Measurements from ENCODE around the gene CAV1.

Gene CAV1

GRCh38 chr7:116525913-116526861 lies 1.4 kb downstream of the CAV1 start:
- peak; percentile 98 for TF ChIP-seq CTCF (conservative IDR thresholded peaks at IDR 0.05)
- TF ChIP-seq ZFX (IDR thresholded peaks at IDR 0.05) = no peak

GRCh38 chr7:116526897-116527296 lies 2.1 kb downstream of the CAV1 start:
- no peak for TF ChIP-seq ZFX (IDR thresholded peaks at IDR 0.05)
- TF ChIP-seq CTCF (conservative IDR thresholded peaks at IDR 0.05) = no peak
- H3K27ac ChIP-seq = no peak overlapping the region

More at GRCh38 chr7:116525913-116526861, 1.4 kb downstream of the CAV1 start:
- H3K27ac ChIP-seq = no peak overlapping the region

- no peak overlapping the region for H3K27ac ChIP-seq
- TF ChIP-seq CTCF (conservative IDR thresholded peaks at IDR 0.05) = no peak
- TF ChIP-seq ZFX (IDR thresholded peaks at IDR 0.05) = no peak
Measured at GRCh38 chr7:116527521-116527920, 2.7 kb downstream of the CAV1 start.

GRCh38 chr7:116528008-116528789 lies 3.4 kb downstream of the CAV1 start:
- TF ChIP-seq CTCF (conservative IDR thresholded peaks at IDR 0.05) (no peak), ZFX (IDR thresholded peaks at IDR 0.05) (no peak)
- H3K27ac ChIP-seq = no peak overlapping the region

- no peak for TF ChIP-seq ZFX (IDR thresholded peaks at IDR 0.05)
- TF ChIP-seq CTCF (conservative IDR thresholded peaks at IDR 0.05) = no peak
- H3K27ac ChIP-seq = no peak overlapping the region
Measured at GRCh38 chr7:116529250-116529649, 4.4 kb downstream of the CAV1 start.

GRCh38 chr7:116530107-116530820 lies 5.4 kb downstream of the CAV1 start:
- TF ChIP-seq ZFX (IDR thresholded peaks at IDR 0.05) = no peak
- TF ChIP-seq CTCF (conservative IDR thresholded peaks at IDR 0.05) = no peak

More at GRCh38 chr7:116530107-116530820, 5.4 kb downstream of the CAV1 start:
- H3K27ac ChIP-seq = no peak overlapping the region
